Stimulated activated CD4-positive, alpha-beta T cell treated with anti-CD3 and anti-CD28 coated beads, Interleukin-1b, Interleukin-23, amount 100 ng/mL, for 48 hours (primary cell): ENCODE measurements around the gene SLC1A5.
A peak's percentile ranks its signal among the peaks of the same experiment; 100 is the strongest.
"Not testable (repeated sequence)": the region's sequence is repeated elsewhere in the genome, so short reads cannot be mapped to it uniquely, and the experiment has no call there.

Experiments used
- DNase-seq: peaks from one replicate; pipeline ENCODE4 v3.0.0-alpha.2; 2020

SLC1A5 gene

GRCh38 chr19:46798713-46799112, 10.3 kb upstream of the SLC1A5 start:
- DNase-seq = no peak

GRCh38 chr19:46797881-46798280, 9.5 kb upstream of the SLC1A5 start:
- no peak for DNase-seq

GRCh38 chr19:46791944-46792343, 3.5 kb upstream of the SLC1A5 start:
- DNase-seq = no peak

GRCh38 chr19:46789371-46789770, 977 bp upstream of the SLC1A5 start:
- DNase-seq = no peak

DNA sequence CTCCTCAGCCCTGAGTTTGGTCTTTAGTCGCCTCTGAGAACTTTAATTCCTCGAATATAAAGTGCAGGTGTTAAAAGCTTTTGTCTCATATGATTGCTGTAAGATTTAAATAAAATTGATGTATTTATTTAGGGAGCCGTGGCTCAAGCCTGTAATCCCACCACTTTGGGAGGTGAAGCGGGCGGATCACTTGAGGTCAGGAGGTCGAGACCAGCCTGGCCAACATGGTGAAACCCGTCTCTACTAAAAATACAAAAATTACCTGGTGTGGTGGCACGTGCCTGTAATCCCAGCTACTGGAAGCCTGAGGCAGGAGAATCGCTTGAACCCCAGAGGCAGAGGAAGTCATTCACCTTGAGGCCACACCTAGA, 559 bp upstream of the SLC1A5 start:
- no peak for DNase-seq

DNA sequence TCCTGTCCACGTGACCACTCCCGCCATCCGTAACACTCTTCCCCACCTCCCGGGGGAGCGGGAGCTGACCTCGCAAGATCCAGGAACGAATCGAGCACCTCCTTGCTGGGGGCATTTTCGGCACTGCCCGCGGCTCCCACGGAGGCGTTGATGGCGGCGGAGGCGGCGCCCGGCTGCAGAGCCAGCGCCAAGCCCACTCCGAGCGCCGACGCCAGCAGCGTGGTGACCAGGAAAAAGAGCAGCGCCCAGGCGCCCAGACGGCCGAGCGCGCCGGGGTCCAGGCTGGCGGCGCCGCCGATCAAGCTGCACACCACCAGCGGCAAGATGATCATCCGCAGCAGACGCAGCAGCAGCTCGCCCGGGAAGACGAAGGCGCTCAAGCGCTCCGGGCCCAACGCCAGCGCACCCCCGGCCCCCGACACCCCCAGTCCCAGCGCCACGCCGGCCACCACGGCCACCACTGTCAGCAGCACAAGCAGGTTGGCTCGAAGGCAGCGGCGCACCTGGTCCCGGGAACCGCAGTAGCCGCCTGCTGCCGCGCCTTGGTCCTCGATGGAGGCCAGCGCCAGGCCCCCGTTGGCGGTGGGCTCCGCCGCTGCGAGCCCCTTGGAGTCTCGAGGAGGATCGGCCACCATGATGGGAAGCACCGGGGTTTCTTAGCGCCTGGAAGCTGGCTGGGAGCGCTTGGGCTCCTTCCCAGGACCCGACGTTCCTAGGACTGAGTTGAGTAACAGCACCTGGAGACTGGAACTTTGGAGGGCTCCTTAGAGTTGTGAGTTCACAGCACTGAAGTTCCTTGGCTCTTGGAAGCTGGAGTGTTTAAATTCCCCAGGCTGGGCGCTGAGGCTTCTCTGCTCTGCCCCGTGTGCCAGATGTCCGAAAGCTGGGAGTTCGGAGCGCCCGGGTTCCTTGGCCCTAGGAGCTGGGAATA, 798 bp downstream of the SLC1A5 start:
- DNase-seq = peak; percentile 37

DNA sequence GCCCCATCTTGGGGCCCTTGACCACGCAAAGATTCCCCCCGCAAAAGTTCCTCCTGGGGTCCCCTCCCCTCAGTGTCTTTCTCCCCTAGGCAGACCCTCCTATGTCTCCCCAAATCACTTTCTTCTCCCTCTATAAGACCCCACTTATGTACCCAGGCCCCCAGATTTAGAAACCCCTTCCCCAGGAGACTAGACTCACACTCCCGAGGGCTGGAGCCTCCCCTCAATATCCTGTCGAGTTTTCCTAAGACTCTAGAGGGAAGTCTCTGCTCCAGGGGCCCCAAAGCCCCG, 1.4 kb downstream of the SLC1A5 start:
- DNase-seq = no peak

GRCh38 chr19:46786236-46787039, 2.0 kb downstream of the SLC1A5 start:
- DNase-seq = peak; percentile 89

DNA sequence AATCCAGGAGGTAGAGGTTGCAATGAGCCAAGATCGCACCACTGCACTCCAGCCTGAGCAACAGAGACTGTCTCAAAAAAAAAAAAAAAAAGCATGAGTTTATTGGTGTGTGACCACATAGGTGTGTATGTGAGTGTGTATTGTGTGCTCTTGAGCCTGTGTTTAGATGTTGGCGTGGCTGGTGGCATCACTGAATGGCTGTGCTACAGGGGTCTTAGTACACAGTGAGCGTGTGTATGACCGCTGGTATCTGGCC, 2.5 kb downstream of the SLC1A5 start:
- no peak for DNase-seq

GRCh38 chr19:46785054-46785979, 3.1 kb downstream of the SLC1A5 start:
- no peak for DNase-seq

DNA sequence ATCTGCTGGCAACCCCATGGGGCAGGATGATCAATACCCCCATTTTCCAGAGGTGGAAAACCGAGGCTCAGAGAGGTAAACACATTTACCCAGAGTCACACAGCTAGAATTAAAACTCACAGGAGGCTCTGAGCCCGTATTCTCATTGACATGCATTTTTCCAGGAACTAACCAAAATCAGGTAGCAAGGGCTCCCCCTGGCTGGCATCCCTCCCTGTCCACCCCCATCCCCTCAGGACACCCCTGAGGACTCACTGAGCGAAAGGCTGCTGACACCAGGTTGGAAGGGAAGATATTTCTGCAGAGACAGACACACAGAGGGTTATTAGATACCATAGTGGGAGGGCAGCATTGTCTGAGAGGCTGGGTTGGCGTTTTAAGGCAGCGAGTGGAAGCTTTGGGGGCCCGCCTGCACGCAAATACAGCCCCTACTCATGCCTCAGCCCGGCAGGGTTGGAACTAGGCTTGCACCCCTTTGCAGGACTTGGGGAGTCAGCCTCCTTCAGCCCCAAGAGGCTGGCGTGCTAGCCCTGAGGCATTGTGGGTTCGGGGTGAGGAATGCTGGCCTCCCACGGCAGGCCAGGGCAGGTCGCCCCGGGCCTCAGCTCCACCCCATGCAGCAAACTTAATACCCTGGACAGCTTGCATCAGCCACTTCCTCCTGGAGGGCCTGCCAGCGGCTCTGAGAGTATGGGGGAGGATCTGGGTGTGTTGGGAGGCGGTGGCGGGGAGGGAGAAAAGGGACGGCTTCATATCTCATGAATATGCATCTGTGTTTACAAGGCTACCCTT, 3.9 kb downstream of the SLC1A5 start:
- peak; percentile 82 for DNase-seq

GRCh38 chr19:46783670-46784069, 4.7 kb downstream of the SLC1A5 start:
- no peak for DNase-seq

GRCh38 chr19:46782355-46783019, 5.9 kb downstream of the SLC1A5 start:
- DNase-seq = no peak

GRCh38 chr19:46777956-46778645, 10.3 kb downstream of the SLC1A5 start:
- DNase-seq = not testable (repeated sequence)

DNA sequence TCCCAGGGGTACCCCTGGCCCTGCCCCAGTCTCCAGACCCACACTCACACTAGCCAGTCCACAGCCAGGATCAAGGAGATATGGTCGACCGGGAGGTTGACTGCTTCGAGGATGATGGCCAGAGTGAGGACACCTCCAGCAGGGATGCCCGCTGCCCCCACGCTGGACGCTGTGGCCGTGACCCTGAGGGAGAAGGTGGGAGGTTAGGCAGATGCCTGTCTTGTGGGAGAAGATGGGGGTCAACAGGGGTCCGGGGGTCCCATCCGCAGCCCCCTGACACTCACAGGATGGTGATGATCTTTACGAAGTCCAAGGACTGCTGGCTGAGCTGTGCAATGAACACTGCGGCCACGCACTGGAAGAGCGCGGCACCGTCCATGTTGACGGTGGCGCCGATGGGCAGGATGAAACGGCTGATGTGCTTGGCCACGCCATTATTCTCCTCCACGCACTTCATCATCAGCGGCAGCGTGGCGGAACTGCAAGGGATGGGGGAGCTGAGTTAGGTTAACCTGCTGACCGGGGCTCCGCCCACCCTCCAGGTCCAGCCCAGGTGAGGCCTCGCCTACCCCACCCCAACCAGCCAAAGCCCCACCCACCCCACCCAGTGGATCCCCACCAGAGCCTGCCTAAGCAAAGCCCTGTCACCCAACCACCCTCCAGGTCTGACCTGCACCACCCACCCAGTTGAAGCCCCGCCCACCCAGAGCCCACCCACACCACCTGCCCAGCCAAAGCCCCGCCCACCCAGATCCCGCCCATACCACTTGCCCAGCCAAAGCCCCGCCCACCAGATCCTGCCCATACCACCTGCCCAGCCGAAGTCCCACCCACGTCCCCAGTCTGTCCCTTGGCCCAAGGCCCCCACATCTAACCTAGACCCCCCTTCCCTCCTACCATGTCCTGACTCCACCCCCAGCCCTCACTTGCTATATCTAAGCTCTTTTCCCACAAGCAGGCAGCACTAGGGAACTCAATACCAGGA, 11.2 kb downstream of the SLC1A5 start:
- peak; percentile 24 for DNase-seq

- DNase-seq = no peak
Observed at GRCh38 chr19:46775642-46776258, 12.6 kb downstream of the SLC1A5 start.

- DNase-seq = no peak
Observed at GRCh38 chr19:46773018-46773399, 15.4 kb downstream of the SLC1A5 start.

- no peak for DNase-seq
Observed at GRCh38 chr19:46772170-46773017, 16.0 kb downstream of the SLC1A5 start.

DNA sequence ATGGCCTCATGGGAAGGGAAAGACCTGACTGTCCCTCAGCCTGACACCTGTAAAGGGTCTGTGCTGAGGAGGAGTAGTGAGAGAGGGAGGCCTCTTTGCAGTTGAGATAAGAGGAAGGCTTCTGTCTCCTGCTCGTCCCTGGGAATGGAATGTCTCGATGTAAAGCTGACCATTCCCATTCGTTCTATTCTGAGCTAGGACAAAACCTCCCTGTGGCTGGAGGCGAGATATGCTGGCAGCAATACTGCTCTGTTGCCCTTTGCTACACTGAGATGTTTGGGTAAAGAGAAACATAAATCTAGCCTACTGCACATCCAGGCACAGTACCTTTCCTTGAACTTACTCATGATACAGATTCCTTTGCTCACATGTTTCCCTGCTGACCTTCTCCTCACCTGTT, 19.6 kb downstream of the SLC1A5 start:
- not testable (repeated sequence) for DNase-seq
